GM20431 (cell line): ENCODE data around the gene C5orf63.
"Not testable (repeated sequence)": the region's sequence is repeated elsewhere in the genome, so short reads cannot be mapped to it uniquely, and the experiment has no call there.

Experiments
- in situ Hi-C: fragments of 300-500 bp; cut with MseI, MboI; formaldehyde crosslinking; loops from one replicate; pipeline ENCODE4 v1.15.0; 2020; ENCODE audit warnings: low sequenced_read_pairs; ENCODE audit not compliant: unreplicated experiment

The C5orf63 gene

GRCh38 chr5:127040796-127041520, 32.3 kb downstream of the C5orf63 start:
- in situ Hi-C loops = no loop called here

GRCh38 chr5:127038550-127038949, 34.8 kb downstream of the C5orf63 start:
- in situ Hi-C loops = no loop called here

DNA sequence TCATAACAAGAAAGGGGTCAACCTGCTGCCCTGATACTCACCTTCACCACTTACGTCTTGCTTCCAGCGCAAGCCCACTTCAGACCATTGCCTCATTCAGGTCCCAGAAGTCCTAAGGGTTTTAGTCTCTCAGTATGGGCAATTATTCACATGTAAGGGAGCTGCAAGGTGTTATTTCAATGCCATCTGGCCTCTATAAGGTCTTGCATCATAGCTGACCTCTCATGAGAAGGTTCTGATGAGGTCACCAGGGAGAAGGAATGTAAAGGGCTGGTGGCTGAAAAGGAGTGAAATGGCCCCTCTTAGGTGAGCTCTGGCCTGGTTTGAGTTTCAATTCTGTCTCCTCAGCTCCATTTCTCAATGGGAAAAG, 41.5 kb downstream of the C5orf63 start:
- in situ Hi-C loops = no loop called here

DNA sequence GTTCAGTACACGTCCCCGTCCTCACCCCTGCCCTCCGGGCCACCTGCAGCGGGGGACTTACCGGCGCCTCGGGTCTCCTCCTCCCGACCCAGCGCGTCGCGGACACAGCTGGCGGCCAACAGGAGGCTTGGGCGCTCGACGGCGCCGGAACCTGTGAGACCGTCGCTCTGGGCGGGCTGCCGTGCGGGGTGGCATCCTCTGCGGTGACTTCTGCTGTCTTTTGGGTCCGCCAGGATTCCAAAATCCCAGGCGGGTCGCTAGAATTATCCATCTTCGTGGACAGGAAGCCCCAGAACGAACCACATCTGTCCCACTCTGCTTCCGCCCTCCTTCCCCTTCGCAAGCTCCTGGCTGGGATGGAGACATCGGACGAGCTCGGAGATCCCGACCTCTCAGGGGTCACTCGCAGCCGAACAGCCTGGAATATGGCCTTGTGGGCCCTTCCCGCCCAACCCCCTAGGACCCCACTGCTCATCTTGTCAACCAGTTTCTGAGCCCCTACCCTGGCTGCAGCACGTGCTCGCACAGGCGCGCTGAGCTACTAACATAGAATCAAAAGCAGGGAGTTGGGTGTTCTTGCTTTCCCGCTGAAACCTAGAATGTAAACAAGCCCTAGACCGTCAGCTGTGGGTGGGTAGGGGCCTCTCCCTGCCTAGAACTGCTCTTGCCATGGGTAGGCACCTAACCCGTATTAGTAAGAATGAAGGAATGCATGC, 42.0 kb downstream of the C5orf63 start:
- in situ Hi-C loops = no loop called here

GRCh38 chr5:127030259-127031146, 42.8 kb downstream of the C5orf63 start, which contains the start of gene MARCHF3:
Gene MARCHF3 (minus strand): TSS chr5:127030558. CDS start chr5:126918171, 112,387 bp downstream.
- in situ Hi-C loops = no loop called here

GRCh38 chr5:127029581-127030258, 43.6 kb downstream of the C5orf63 start:
- in situ Hi-C loops = no loop called here

DNA sequence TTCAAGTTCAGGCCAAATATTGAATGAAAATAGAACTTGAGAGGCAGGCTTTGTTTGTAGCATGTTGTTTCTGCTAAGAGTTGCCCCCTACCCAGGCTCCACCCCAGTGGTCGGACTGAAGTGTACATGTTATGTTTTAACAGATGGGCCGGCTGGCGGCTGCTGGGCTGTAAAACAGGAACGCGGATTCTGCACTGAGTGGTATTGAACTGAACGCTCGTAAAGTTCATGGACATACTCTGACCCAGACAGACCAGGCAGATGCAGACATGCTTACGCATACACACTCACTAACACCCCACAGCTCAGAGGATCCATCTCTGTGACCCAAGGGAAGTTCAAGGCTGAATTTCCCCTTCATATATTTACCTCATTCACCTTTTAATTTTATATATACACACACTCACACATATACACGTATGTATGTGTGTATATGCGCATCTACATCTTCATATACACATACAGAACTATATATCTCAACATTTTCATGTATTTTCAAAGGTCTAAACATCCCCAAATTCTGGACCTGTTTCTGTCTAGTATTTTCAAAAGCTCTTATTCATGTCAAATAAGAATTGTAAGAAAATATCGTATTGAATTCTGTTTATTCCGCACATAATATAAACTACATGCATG, 44.4 kb downstream of the C5orf63 start:
- in situ Hi-C loops = no loop called here

DNA sequence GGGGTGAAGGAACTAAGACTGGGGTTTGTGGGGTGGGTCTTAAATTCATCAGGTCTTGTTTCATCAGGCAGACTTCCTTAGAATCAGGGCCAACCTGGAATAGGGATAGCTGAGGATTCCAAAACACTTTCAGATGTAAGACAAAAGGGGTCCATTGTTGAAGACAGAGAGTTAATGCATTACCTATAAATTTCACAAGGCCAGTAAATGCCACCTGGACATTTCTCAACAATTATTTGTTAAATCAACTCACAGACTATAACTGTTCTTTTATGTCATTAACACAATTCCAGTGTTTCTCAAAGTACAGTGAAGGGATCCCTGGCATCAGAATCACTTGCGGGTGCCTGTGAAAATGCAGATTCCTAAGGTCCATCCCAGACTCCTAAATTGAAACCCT, 45.8 kb downstream of the C5orf63 start:
- in situ Hi-C loops = no loop called here

DNA sequence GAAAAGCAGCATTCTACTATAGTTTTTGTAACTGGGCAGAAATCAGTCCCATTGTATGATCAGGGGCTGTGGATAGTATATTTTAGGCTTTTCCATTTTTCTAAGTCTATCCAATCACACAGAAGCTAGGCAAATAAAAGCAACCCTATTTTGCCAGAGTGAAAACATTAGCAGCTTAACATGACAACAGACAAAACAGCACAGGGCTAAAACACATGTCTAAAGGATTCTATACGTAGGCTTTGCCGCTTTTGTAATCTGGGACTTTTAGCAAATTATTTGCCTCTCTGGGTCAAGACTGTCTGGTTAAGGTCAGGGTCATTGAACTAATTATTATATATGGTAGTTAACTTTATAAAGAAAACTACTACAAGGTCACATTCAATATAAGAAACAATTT, 47.1 kb downstream of the C5orf63 start:
- in situ Hi-C loops = no loop called here

DNA sequence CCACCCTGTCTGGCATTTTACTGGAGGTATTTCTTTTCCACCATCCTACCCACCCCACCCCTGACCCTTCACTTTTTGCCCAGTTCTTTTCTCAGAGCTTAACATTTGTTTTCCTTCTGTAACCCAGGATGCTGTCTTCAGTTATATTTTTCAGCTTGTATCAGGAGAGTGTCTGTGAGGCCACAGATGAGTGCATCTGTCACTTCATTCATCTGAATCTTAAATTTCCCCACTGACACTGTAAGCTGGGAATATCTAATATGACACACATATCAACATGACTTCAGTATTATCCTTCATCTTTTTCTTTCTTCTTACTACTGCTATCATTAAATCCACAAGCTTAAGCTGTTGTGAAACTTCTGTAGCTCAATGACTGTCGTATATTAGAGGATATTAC, 47.8 kb downstream of the C5orf63 start:
- in situ Hi-C loops = no loop called here

GRCh38 chr5:127024821-127025220, 48.5 kb downstream of the C5orf63 start:
- in situ Hi-C loops = no loop called here

- in situ Hi-C loops = not testable (repeated sequence)
Observed at GRCh38 chr5:127023552-127024191, 49.6 kb downstream of the C5orf63 start.

GRCh38 chr5:127022846-127023245, 50.5 kb downstream of the C5orf63 start:
- in situ Hi-C loops = no loop called here

- in situ Hi-C loops = no loop called here
Observed at GRCh38 chr5:127019928-127020327, 53.4 kb downstream of the C5orf63 start.

DNA sequence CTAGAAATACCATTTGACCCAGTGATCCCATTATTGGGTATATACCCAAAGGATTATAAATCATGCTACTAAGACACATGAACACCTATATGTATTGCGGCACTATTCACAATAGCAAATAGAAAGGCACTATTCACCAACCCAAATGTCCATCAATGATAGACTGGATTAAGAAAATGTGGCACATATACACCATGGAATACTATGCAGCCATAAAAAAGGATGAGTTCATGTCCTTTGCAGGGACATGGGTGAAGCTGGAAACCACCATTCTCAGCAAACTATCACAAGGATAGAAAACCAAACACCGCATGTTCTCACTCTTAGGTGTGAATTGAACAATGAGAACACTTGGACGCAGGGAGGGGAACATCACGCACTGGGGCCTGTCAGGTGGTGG, 56.6 kb downstream of the C5orf63 start:
- in situ Hi-C loops = not testable (repeated sequence)

GRCh38 chr5:127015716-127016115, 57.6 kb downstream of the C5orf63 start:
- in situ Hi-C loops = no loop called here

- in situ Hi-C loops = no loop called here
Observed at GRCh38 chr5:127014573-127014972, 58.7 kb downstream of the C5orf63 start.

GRCh38 chr5:127013407-127013806, 59.9 kb downstream of the C5orf63 start:
- in situ Hi-C loops = no loop called here

- in situ Hi-C loops = no loop called here
Observed at GRCh38 chr5:127012916-127013315, 60.4 kb downstream of the C5orf63 start.
